ENCODE results near the gene DDX10. TPM values are rescaled to one million over a fixed set of nuclear protein-coding genes. Genes with fewer than 3 reads are reported as not detected.

Gene DDX10
- total RNA-seq, 1 experiment from 2014 or later = 72.2 TPM

- Histone ChIP-seq H3K27ac (ENCODE audit: low read depth, low read length, poor library complexity, severe bottlenecking) (no peak overlapping the region), H3K36me3 (ENCODE audit: insufficient read depth, low read length, poor library complexity, severe bottlenecking) (no peaks in the 10 kb centered on the region), H3K9me3 (ENCODE audit: low read depth, low read length, poor library complexity, severe bottlenecking) (no peaks in the 10 kb centered on the region), H3K27me3 (replicated peaks; ENCODE audit: insufficient read depth, low read depth, low read length, poor library complexity) (no peaks in the 10 kb centered on the region), H3K4me1 (ENCODE audit: insufficient read depth, low read length, poor library complexity, severe bottlenecking) (peaks cover 18% of the 10 kb centered on the region), H3K4me3 (ENCODE audit: low read depth, low read length, poor library complexity, severe bottlenecking) (no peak overlapping the region)
- ChIA-PET CTCF (no interaction called here), POLR2A (ENCODE audit: low non-redundant PET) (no interaction called here)
- DNase-seq (ENCODE audit: low spot score) = no peak
- no TSS peak for BruUV-seq (replicated peaks)
- intact Hi-C loops (cut with micrococcal nuclease; ENCODE audit: unreplicated experiment) = no loop called here
- TF ChIP-seq EZH2 (IDR thresholded peaks at IDR 0.05; ENCODE audit: borderline replicate concordance, low read depth, low read length, poor library complexity, severe bottlenecking) (no peak), CTCF (conservative IDR thresholded peaks at IDR 0.05; ENCODE audit: low read depth, low read length) (no peak)
Measured at GRCh38 chr11:108931168-108931567, 266.3 kb downstream of the DDX10 start.

DNA sequence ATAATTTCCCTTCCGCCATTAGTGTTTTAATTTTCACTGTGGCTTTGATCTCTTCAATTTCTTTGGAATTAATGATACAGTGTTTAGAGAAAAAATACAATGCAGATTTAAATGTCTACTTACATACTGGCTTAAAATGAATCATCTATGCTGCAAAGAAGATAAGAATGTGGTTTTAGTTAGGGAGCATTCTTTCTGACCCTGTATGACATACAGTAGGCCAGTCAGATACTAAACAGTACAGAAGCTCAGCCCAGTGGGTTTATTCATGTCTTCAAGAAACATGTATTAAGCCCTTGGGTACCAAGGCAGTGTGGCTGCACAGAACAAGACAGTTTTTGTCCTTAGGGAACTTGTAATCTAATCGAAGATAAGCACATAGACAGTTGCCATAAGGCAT lies 268.8 kb downstream of the DDX10 start:
- no peak overlapping the region for H3K4me3 ChIP-seq (ENCODE audit: low read depth, low read length, poor library complexity, severe bottlenecking)
- no TSS peak for BruUV-seq (replicated peaks)
- no peak for TF ChIP-seq CTCF (conservative IDR thresholded peaks at IDR 0.05; ENCODE audit: low read depth, low read length)
- TF ChIP-seq EZH2 (IDR thresholded peaks at IDR 0.05; ENCODE audit: borderline replicate concordance, low read depth, low read length, poor library complexity, severe bottlenecking) = no peak
- ChIA-PET CTCF (no interaction called here), POLR2A (ENCODE audit: low non-redundant PET) (no interaction called here)
- no peaks in the 10 kb centered on the region for H3K36me3 ChIP-seq (ENCODE audit: insufficient read depth, low read length, poor library complexity, severe bottlenecking)
- H3K4me1 ChIP-seq (ENCODE audit: insufficient read depth, low read length, poor library complexity, severe bottlenecking) = peaks cover 3% of the 10 kb centered on the region
- no peak overlapping the region for H3K27ac ChIP-seq (ENCODE audit: low read depth, low read length, poor library complexity, severe bottlenecking)
- intact Hi-C loops (cut with micrococcal nuclease; ENCODE audit: unreplicated experiment) = no loop called here
- no peak for DNase-seq (ENCODE audit: low spot score)
- H3K9me3 ChIP-seq (ENCODE audit: low read depth, low read length, poor library complexity, severe bottlenecking) = no peaks in the 10 kb centered on the region
- H3K27me3 ChIP-seq (replicated peaks; ENCODE audit: insufficient read depth, low read depth, low read length, poor library complexity) = no peaks in the 10 kb centered on the region

DNA sequence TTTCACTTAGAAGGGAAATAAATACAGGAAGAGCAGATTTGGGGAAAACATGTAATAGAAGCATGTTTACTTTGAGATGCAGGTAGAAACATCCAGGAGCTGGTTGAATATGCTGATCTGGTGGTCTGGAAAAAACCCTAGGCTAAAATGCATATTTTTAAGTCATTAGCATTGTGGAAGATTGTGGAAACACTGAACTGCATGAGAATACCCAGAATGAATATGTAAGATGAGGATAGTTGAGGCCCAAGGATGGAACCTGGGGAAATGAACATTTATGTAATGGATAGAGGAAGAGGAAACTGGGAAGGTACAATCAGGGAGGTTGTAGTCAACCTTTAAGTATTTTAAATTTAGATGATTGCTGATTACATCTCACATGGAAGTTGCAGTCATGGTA lies 269.4 kb downstream of the DDX10 start:
- no peak for DNase-seq (ENCODE audit: low spot score)
- peaks cover 6% of the 10 kb centered on the region for H3K4me1 ChIP-seq (ENCODE audit: insufficient read depth, low read length, poor library complexity, severe bottlenecking)
- intact Hi-C loops (cut with micrococcal nuclease; ENCODE audit: unreplicated experiment) = no loop called here
- TF ChIP-seq EZH2 (IDR thresholded peaks at IDR 0.05; ENCODE audit: borderline replicate concordance, low read depth, low read length, poor library complexity, severe bottlenecking) (no peak), CTCF (conservative IDR thresholded peaks at IDR 0.05; ENCODE audit: low read depth, low read length) (no peak)
- POLR2A ChIA-PET (ENCODE audit: low non-redundant PET) = no interaction called here
- no peak overlapping the region for H3K4me3 ChIP-seq (ENCODE audit: low read depth, low read length, poor library complexity, severe bottlenecking)
- no peaks in the 10 kb centered on the region for H3K9me3 ChIP-seq (ENCODE audit: low read depth, low read length, poor library complexity, severe bottlenecking)
- H3K36me3 ChIP-seq (ENCODE audit: insufficient read depth, low read length, poor library complexity, severe bottlenecking) = no peaks in the 10 kb centered on the region
- CTCF ChIA-PET = no interaction called here
- H3K27ac ChIP-seq (ENCODE audit: low read depth, low read length, poor library complexity, severe bottlenecking) = no peak overlapping the region
- BruUV-seq (replicated peaks) = no TSS peak
- no peaks in the 10 kb centered on the region for H3K27me3 ChIP-seq (replicated peaks; ENCODE audit: insufficient read depth, low read depth, low read length, poor library complexity)

All from A673 (cell line).